HG02798 (cell line): ENCODE results near the gene PDE11A.
"Not testable (repeated sequence)": the region's sequence is repeated elsewhere in the genome, so short reads cannot be mapped to it uniquely, and the experiment has no call there.

Source experiments
- ATAC-seq: cut with Tn5 transposase; IDR thresholded peaks from one replicate; pipeline ENCODE4 v1.9.1; 2021; ENCODE audit warnings: mild to moderate bottlenecking; ENCODE audit not compliant: unreplicated experiment, poor library complexity

The PDE11A gene

GRCh38 chr2:178012639-178013038 is 59.9 kb downstream of the PDE11A start:
- ATAC-seq: no peak

GRCh38 chr2:178009813-178010212 is 62.8 kb downstream of the PDE11A start:
- ATAC-seq: no peak

GRCh38 chr2:178008636-178009289 is 63.8 kb downstream of the PDE11A start:
- ATAC-seq: no peak

GRCh38 chr2:178006710-178007109 is 65.9 kb downstream of the PDE11A start:
- no peak for ATAC-seq

- ATAC-seq: no peak
Measured at GRCh38 chr2:178005756-178006155, 66.8 kb downstream of the PDE11A start.

GRCh38 chr2:178002038-178002437 is 70.5 kb downstream of the PDE11A start:
- ATAC-seq: no peak

- no peak for ATAC-seq
Measured at GRCh38 chr2:177998996-177999395, 73.6 kb downstream of the PDE11A start.

- no peak for ATAC-seq
Measured at GRCh38 chr2:177998006-177998405, 74.6 kb downstream of the PDE11A start.

- ATAC-seq: no peak
Measured at GRCh38 chr2:177992992-177993391, 79.6 kb downstream of the PDE11A start.

GRCh38 chr2:177989029-177989885 is 83.3 kb downstream of the PDE11A start:
- no peak for ATAC-seq

GRCh38 chr2:177984749-177985148 is 87.8 kb downstream of the PDE11A start:
- no peak for ATAC-seq

GRCh38 chr2:177983183-177983788 is 89.3 kb downstream of the PDE11A start:
- peak; percentile 93 for ATAC-seq

- no peak for ATAC-seq
Measured at GRCh38 chr2:177972782-177973181, 99.8 kb downstream of the PDE11A start.

- no peak for ATAC-seq
Measured at GRCh38 chr2:177972123-177972522, 100.5 kb downstream of the PDE11A start.

GRCh38 chr2:177970670-177971454 is 101.7 kb downstream of the PDE11A start:
- no peak for ATAC-seq

GRCh38 chr2:177964892-177965291 is 107.7 kb downstream of the PDE11A start:
- ATAC-seq: no peak

- ATAC-seq: no peak
Measured at GRCh38 chr2:177952151-177952550, 120.4 kb downstream of the PDE11A start.

- not testable (repeated sequence) for ATAC-seq
Measured at GRCh38 chr2:177947598-177947997, 125.0 kb downstream of the PDE11A start.

- not testable (repeated sequence) for ATAC-seq
Measured at GRCh38 chr2:177944530-177944929, 128.0 kb downstream of the PDE11A start.

- no peak for ATAC-seq
Measured at GRCh38 chr2:177942731-177943130, 129.8 kb downstream of the PDE11A start.
